Kidney capillary endothelial cell (primary cell): ENCODE measurements around the gene PRKAR2A.
A peak's percentile ranks its signal among the peaks of the same experiment; 100 is the strongest.
"Not testable (repeated sequence)": the region's sequence is repeated elsewhere in the genome, so short reads cannot be mapped to it uniquely, and the experiment has no call there.

Source experiments
- DNase-seq: peaks from one replicate; pipeline ENCODE4 v3.0.0-alpha.2; 2018; ENCODE audit warnings: low spot score

The PRKAR2A gene

GRCh38 chr3:48835650-48836366 is 11.9 kb downstream of the PRKAR2A start:
- no peak for DNase-seq

- DNase-seq: no peak
Measured at GRCh38 chr3:48832684-48833083, 15.0 kb downstream of the PRKAR2A start.

GRCh38 chr3:48830715-48831114 is 17.0 kb downstream of the PRKAR2A start:
- no peak for DNase-seq

DNA sequence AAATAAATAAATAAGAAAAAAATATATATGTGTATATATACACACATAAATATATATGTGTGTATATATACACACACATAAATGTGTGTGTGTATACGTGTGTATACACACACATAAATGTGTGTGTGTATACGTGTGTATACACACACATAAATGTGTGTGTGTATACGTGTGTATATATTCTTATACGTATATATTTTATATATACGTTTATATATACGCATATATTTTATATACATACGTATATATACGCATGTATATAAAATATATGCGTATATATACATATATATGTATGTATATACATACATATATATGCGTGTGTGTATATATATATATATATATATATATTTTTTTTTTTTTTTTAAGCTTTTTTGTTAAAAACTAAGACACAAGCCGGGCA is 18.1 kb downstream of the PRKAR2A start:
- DNase-seq: not testable (repeated sequence)

DNA sequence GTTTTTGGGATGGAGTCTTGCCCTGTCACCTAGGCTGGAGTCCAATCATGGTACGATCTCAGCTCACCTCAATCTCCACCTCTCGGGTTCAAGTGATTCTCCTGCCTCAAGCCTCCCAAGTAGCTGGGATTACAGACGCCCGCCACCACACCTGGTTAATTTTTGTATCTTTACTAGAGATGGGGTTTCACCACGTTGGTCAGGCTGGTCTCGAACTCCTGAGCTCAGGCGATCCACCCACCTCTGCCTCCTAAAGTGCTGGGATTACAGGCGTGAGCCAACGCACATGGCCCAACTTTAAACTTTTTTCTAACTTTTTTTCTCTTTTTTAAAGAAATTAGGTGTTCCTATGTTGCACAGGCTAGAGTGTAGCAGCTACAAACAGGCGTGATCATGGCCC is 19.8 kb downstream of the PRKAR2A start:
- not testable (repeated sequence) for DNase-seq

DNA sequence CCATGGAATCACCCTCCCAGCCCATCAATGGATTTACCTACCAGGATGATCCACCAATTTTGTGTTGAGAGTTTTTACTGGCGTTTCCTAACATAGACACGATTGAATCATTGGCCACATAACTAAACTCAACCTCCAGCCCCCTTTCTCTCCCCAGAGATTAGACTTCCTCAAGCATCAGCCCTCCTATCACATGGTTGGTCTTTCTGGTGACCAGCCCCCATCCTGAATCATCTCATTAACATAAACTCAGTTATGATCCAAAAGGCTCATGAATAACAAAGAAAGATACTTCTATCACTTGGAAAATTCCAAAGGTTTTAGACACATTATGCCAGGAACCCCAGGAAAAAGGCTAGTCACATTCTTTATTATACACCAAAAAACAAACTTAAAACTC is 21.2 kb downstream of the PRKAR2A start:
- peak; percentile 58 for DNase-seq

GRCh38 chr3:48820612-48821324 is 26.9 kb downstream of the PRKAR2A start:
- peak; percentile 43 for DNase-seq

GRCh38 chr3:48819234-48820221 is 28.1 kb downstream of the PRKAR2A start:
- no peak for DNase-seq

DNA sequence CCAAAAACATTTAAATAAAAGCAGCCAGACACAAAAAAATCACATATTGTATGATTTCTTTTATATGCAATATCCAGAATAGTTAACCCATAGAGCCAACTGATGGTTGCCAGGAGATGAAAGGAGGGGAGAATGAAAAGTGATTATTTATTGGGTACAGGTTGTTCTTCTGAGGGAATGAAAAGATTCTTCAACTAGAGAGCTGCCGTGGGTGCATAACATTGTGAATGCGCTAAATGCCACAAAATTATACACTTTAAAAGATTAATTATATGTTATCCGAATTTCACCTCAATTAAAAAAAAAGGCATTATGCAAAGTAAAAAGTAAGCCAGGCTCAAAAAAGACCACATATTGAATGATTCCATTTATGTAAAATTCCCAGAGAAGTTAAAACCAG is 36.1 kb downstream of the PRKAR2A start:
- DNase-seq: no peak

- DNase-seq: no peak
Measured at GRCh38 chr3:48804930-48805329, 42.7 kb downstream of the PRKAR2A start.

DNA sequence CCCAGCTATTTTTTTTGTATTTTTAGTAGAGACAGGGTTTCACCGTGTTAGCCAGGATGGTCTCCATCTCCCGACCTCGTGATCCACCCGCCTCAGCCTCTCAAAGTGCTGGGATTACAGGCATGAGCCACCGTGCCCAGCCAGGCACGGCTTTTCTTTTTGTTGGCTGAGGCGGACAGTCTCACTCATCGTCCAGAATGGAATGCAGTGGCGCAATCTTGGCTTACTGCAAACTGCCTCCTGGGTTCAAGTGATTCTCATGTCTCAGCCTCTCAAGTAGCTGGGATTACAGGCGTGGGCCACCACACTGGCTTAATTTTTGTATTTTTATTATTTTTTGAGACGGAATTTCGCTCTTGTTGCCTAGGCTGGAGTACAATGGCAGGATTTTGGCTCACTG is 46.8 kb downstream of the PRKAR2A start:
- not testable (repeated sequence) for DNase-seq

DNA sequence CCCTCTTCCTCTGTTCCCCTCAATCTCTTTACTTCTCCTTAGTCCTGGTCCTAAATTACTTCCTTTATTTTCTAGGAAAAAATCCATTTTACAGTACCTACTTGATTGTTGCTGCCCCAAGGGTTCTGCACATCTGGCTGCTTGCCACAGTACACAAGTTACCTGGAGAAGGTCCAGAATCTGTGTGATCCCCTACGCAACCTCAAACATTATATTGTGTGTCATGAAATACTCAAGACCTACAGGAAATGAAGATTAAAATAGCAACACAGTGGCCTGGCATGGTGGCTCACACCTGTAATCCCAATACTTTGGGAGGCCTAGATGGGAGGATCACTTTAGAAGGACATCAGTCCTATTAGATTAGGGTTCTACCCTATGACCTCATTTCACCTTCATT is 48.7 kb downstream of the PRKAR2A start:
- DNase-seq: no peak

DNA sequence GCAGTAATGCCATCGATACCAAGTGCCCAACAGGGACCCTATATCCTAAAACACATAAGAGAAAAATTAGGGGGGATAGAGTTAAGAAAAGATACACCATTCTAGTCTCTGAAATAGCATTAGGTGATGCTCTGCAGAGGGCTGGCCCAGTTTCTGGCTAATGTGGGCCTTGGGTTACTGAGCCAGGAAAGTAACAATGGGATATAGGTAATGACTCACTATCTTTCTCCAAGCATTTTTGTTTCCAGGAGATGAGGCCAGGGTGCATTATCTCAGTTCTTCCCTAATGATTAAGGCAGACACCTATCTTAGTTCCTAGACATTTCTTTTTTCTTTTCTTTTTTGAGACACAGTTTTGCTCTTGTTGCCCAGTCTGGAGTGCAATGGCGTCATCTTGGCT is 50.0 kb downstream of the PRKAR2A start:
- DNase-seq: no peak

DNA sequence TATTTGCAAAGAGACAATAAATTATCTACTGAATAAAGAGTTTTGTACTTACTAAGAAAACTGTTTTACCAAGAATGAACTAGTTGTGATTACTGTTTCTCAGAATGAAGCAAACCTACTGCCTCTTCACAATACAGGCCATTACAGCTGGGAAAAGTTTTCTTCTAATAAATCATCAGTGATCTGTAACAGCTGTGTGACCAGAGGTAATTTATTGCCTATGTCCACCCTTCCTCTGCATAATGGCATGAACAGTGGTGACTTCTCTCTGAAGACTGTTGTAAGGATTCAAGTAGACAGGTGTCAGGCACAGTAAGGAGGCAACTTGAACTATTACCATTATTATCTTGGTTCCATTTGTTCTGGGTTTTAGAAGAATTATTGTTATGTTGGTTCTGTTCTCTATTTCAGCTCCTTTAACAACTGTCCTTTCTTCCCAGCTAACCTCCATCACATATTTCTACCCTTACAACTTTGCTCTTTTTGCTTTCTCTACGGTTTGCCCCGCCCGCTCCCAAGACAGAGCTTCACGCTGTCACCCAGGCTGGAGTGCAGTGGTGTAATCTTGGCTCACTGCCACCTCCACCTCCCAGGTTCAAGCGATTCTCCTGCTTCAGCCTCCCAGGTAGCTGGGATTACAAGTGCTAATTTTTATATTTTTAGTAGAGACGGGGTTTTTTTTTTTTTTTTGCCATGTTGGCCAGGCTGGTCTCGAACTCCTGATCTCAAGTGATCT is 51.5 kb downstream of the PRKAR2A start:
- DNase-seq: no peak

DNA sequence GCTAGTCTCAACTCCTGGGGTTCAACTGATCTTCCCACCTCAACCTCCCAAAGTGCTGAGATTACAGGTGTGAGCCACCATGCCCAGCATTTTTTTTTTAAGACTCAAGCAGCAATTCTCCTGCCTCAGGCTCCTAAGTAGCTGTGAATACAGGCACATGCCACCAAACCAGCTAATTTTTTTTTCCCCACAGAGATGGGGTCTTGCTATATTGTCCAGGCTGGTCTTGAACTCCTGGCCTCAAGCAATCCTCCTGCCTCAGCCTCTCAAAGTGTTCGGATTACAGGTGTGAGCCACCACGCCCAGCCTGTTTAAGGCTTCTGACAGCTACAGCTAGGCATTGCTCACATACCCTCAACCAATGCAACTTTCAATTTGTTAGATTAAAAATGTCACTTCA is 54.2 kb downstream of the PRKAR2A start:
- not testable (repeated sequence) for DNase-seq

DNA sequence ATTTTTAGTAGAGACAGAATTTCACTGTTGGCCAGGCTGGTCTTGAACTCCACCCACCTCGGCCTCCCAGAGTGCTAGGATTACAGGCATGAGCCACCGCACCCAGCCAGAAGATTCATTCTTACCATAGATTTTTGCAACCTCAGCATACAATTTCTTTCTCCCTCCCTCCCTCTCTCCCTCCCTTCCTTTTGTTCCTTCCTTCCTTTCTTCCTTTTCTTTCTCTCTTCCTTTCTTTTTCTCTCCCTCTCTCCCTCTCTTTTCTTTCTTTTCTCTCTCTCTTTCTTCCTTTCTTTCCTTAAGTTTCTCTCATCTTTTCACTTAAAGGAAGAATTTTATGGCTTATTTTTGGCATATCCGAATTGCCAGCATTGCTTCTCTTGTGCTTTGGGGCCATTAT is 58.0 kb downstream of the PRKAR2A start:
- no peak for DNase-seq

- DNase-seq: no peak
Measured at GRCh38 chr3:48788544-48789162, 59.0 kb downstream of the PRKAR2A start.

DNA sequence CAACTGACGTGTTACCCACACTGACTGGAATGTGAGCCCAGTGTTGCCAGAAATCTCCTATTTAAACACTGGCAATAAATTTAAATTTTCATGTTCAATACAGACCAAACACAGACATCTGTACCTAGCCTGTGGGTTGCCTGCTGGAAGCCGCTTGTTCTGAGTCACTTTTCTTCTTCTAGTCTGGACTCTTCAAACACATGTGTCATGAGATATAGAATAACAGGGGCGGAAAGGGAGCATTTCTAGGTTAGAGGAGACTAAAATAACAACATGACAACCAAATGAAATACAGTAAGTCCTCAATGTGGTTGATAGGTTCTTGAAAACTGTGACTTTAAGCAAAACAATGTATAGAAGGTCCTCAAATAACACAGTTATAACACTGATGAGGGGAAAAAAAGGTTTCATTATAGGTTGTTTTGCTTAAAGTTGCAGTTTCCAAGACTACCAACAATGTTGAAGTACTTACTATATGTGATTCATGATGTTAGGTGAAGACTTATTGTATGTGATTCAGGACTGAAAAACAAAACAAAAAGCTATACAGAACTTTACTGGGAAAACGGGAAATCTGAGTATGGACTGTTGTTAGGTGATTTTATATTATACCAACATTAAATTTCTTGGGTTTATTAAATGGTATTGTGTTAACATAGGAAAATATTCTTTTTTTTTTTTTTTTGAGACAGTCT is 63.1 kb downstream of the PRKAR2A start:
- DNase-seq: no peak

DNA sequence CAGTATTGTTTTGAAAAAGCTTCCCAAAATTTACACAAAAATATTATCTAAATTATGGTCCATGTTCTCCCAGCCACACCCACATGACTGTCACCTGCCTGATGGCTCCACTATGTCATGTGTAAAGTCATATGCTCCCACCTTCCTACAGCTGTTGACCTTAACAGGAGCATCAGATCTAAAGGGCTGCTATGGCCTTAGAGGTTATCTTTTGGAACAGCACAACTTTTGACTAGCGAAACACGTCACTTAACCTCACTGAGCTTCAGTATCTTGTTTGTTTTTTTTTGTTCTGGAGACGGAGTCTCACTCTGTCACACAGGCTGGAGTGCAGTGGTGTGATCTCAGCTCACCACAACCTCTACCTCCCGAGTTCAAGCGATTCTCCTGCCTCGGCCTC is 64.4 kb downstream of the PRKAR2A start:
- DNase-seq: no peak

GRCh38 chr3:48782046-48782445 is 65.6 kb downstream of the PRKAR2A start:
- DNase-seq: no peak

GRCh38 chr3:48778565-48778964 is 69.1 kb downstream of the PRKAR2A start:
- not testable (repeated sequence) for DNase-seq
